ENCODE measurements around the gene CENPK. TPM values are rescaled to one million over a fixed set of nuclear protein-coding genes. Genes with fewer than 3 reads are reported as not detected.

The CENPK gene
- polyA plus RNA-seq, 1 donor from 2014 or later: 5.6 TPM

DNA sequence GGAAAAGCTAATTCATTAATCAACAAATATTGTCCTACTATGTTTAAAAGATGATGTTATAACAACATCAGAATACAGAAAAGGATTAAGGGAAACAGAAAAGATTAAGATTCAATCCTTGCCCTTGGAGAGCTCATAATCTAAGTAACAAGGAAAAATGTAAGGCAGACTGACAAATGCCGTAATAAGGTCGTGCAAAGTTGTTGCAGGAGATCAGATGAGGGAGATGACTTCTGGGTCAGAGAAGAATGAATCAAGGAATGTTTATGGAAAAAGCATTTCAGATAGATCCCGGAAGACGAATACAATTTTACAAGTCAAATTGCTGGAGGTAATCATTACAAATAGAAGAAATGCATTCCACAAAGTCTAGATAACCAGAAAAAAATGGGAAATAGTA lies 87.6 kb downstream of the CENPK start:
- H3K4me2 ChIP-seq (ENCODE audit: low read length): no peak overlapping the region
- TF ChIP-seq MXI1 (conservative IDR thresholded peaks at IDR 0.05; ENCODE audit: poor library complexity, severe bottlenecking) (no peak), EZH2 (IDR thresholded peaks at IDR 0.05; ENCODE audit: borderline replicate concordance, insufficient read depth, low read length, poor library complexity, severe bottlenecking) (no peak), POLR2AphosphoS5 (IDR thresholded peaks at IDR 0.05) (no peak), RAD21 (conservative IDR thresholded peaks at IDR 0.05) (no peak), EP300 (conservative IDR thresholded peaks at IDR 0.05; ENCODE audit: poor library complexity, severe bottlenecking) (no peak), TAF1 (IDR thresholded peaks at IDR 0.05; ENCODE audit: low read depth) (no peak), SMC3 (conservative IDR thresholded peaks at IDR 0.05; ENCODE audit: poor library complexity) (no peak)
- TF ChIP-seq, protein P1, sequence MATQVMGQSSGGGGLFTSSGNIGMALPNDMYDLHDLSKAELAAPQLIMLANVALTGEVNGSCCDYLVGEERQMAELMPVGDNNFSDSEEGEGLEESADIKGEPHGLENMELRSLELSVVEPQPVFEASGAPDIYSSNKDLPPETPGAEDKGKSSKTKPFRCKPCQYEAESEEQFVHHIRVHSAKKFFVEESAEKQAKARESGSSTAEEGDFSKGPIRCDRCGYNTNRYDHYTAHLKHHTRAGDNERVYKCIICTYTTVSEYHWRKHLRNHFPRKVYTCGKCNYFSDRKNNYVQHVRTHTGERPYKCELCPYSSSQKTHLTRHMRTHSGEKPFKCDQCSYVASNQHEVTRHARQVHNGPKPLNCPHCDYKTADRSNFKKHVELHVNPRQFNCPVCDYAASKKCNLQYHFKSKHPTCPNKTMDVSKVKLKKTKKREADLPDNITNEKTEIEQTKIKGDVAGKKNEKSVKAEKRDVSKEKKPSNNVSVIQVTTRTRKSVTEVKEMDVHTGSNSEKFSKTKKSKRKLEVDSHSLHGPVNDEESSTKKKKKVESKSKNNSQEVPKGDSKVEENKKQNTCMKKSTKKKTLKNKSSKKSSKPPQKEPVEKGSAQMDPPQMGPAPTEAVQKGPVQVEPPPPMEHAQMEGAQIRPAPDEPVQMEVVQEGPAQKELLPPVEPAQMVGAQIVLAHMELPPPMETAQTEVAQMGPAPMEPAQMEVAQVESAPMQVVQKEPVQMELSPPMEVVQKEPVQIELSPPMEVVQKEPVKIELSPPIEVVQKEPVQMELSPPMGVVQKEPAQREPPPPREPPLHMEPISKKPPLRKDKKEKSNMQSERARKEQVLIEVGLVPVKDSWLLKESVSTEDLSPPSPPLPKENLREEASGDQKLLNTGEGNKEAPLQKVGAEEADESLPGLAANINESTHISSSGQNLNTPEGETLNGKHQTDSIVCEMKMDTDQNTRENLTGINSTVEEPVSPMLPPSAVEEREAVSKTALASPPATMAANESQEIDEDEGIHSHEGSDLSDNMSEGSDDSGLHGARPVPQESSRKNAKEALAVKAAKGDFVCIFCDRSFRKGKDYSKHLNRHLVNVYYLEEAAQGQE (IDR thresholded peaks at IDR 0.05; ENCODE audit: borderline replicate concordance): no peak
- TF ChIP-seq, protein P2, sequence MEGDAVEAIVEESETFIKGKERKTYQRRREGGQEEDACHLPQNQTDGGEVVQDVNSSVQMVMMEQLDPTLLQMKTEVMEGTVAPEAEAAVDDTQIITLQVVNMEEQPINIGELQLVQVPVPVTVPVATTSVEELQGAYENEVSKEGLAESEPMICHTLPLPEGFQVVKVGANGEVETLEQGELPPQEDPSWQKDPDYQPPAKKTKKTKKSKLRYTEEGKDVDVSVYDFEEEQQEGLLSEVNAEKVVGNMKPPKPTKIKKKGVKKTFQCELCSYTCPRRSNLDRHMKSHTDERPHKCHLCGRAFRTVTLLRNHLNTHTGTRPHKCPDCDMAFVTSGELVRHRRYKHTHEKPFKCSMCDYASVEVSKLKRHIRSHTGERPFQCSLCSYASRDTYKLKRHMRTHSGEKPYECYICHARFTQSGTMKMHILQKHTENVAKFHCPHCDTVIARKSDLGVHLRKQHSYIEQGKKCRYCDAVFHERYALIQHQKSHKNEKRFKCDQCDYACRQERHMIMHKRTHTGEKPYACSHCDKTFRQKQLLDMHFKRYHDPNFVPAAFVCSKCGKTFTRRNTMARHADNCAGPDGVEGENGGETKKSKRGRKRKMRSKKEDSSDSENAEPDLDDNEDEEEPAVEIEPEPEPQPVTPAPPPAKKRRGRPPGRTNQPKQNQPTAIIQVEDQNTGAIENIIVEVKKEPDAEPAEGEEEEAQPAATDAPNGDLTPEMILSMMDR (IDR thresholded peaks at IDR 0.05; ENCODE audit: poor library complexity, severe bottlenecking): no peak
- H3K4me3 ChIP-seq (ENCODE audit: low read length): no peak overlapping the region
- H3F3A ChIP-seq (ENCODE audit: insufficient read depth, low read length, poor library complexity, severe bottlenecking): no peaks in the 10 kb centered on the region
- peaks cover 4% of the 10 kb centered on the region for H3K79me2 ChIP-seq (replicated peaks; ENCODE audit: insufficient read depth, low read length)
- H3K27ac ChIP-seq (ENCODE audit: low read length): no peak overlapping the region
- no peaks in the 10 kb centered on the region for H3K9me3 ChIP-seq (ENCODE audit: low read length)
- no peak overlapping the region for H2AFZ ChIP-seq (ENCODE audit: low read depth, low read length)
- H3K9me2 ChIP-seq (ENCODE audit: insufficient read depth, low read length): no peaks in the 10 kb centered on the region
- H4K20me1 ChIP-seq (ENCODE audit: insufficient read depth): no peaks in the 10 kb centered on the region
- H3K9ac ChIP-seq (ENCODE audit: low read length): no peak overlapping the region
- no peaks in the 10 kb centered on the region for H3K27me3 ChIP-seq (ENCODE audit: insufficient read depth, low read depth, low read length)
- H3K36me3 ChIP-seq (ENCODE audit: insufficient read depth, low read length): no peaks in the 10 kb centered on the region

DNA sequence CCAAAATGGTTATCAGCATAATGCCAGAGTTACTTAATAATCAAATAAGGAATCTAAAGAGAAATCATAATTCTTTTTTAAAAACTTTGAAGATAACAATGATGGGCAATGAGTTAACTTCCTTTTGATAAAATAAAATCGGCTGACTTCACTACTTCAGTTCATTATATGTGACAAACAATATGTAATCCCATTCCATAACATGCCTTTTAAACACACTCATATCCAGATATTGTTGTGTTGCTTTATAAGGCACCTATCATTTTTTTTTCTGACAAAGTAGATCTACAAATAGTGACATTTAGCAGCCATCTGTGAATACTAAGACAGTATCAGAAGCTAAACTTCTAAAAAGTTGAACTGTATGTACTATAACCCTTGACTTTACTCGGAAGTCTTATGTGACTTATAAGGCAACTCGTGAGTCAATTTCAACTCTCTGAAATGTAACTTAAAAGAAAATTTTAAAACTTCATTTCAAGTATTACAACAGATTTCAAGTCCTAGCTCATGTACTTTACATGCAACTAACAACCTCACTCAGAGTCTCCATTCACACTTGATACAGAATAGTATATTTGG lies 88.7 kb downstream of the CENPK start:
- no peak for TF ChIP-seq RAD21 (conservative IDR thresholded peaks at IDR 0.05)
- no peak for TF ChIP-seq EZH2 (IDR thresholded peaks at IDR 0.05; ENCODE audit: borderline replicate concordance, insufficient read depth, low read length, poor library complexity, severe bottlenecking)
- no peak for TF ChIP-seq MXI1 (conservative IDR thresholded peaks at IDR 0.05; ENCODE audit: poor library complexity, severe bottlenecking)
- TF ChIP-seq EP300 (conservative IDR thresholded peaks at IDR 0.05; ENCODE audit: poor library complexity, severe bottlenecking): no peak
- TF ChIP-seq TAF1 (IDR thresholded peaks at IDR 0.05; ENCODE audit: low read depth): no peak
- TF ChIP-seq, protein P2 (IDR thresholded peaks at IDR 0.05; ENCODE audit: poor library complexity, severe bottlenecking): no peak
- TF ChIP-seq POLR2AphosphoS5 (IDR thresholded peaks at IDR 0.05): no peak
- TF ChIP-seq, protein P1 (IDR thresholded peaks at IDR 0.05; ENCODE audit: borderline replicate concordance): no peak
- TF ChIP-seq SMC3 (conservative IDR thresholded peaks at IDR 0.05; ENCODE audit: poor library complexity): no peak
- peaks cover 4% of the 10 kb centered on the region for H3K79me2 ChIP-seq (replicated peaks; ENCODE audit: insufficient read depth, low read length)
- no peaks in the 10 kb centered on the region for H3K9me3 ChIP-seq (ENCODE audit: low read length)
- H3K4me2 ChIP-seq (ENCODE audit: low read length): no peak overlapping the region
- H3K27ac ChIP-seq (ENCODE audit: low read length): no peak overlapping the region
- no peaks in the 10 kb centered on the region for H3K27me3 ChIP-seq (ENCODE audit: insufficient read depth, low read depth, low read length)
- no peaks in the 10 kb centered on the region for H4K20me1 ChIP-seq (ENCODE audit: insufficient read depth)
- H3K9me2 ChIP-seq (ENCODE audit: insufficient read depth, low read length): no peaks in the 10 kb centered on the region
- no peaks in the 10 kb centered on the region for H3F3A ChIP-seq (ENCODE audit: insufficient read depth, low read length, poor library complexity, severe bottlenecking)
- no peak overlapping the region for H3K4me3 ChIP-seq (ENCODE audit: low read length)
- no peaks in the 10 kb centered on the region for H3K36me3 ChIP-seq (ENCODE audit: insufficient read depth, low read length)
- no peak overlapping the region for H3K9ac ChIP-seq (ENCODE audit: low read length)
- H2AFZ ChIP-seq (ENCODE audit: low read depth, low read length): no peak overlapping the region
